GM12878 (cell line): Measurements from ENCODE around the gene PCF11. TPM values are rescaled to one million over a fixed set of nuclear protein-coding genes. Genes with fewer than 3 reads are reported as not detected.

Experiments used
- ATAC-seq: fragments of 200-7000 bp; cut with Tn5 transposase; 3 replicates; pipeline ENCODE4 v1.9.1; 2020; ENCODE audit warnings: mild to moderate bottlenecking, moderate library complexity
- BruUV-seq: library from RNA; stranded (reverse); fragments of 400-500 nt; replicated peaks from 2 replicates; lab custom pipeline; 2021; lab: Mats Ljungman, UMichigan
- CTCF ChIA-PET: fragments of 300-600 bp; sonication (Branson Sonifier 250); formaldehyde crosslinking; extraction: SDS; loops from one replicate; lab custom pipeline; 2021; ENCODE audit warnings: inconsistent platforms; lab: Yijun Ruan, JAX
- POLR2A ChIA-PET: fragments of 350-600 bp; formaldehyde crosslinking; extraction: SDS; loops from one replicate; lab custom pipeline; 2021; ENCODE audit warnings: inconsistent platforms; lab: Charles Lee
- RAD21 ChIA-PET: fragments of 300-600 bp; sonication (Branson Sonifier 250); formaldehyde crosslinking; loops from one replicate; lab custom pipeline; 2023; ENCODE audit warnings: antibody characterized with exemption; ENCODE audit not compliant: unreplicated experiment; lab: Charles Lee
- SMC1A ChIA-PET: fragments of 300-600 bp; sonication (Branson Sonifier 250); formaldehyde crosslinking; loops from one replicate; lab custom pipeline; 2023; ENCODE audit not compliant: unreplicated experiment, uncharacterized antibody; lab: Charles Lee
- DNase-seq: peaks from one replicate; pipeline ENCODE4 v3.0.0-alpha.2; 2011; ENCODE audit warnings: low read depth, low spot score
- FAIRE-seq: peaks from 3 replicates; lab custom pipeline; 2011; peaks lifted over from hg19 to GRCh38; lab: Jason Lieb, UNC
- H2AFZ ChIP-seq: 2 replicates; pipeline ENCODE4 v1.6.0; 2011; ENCODE audit warnings: low read depth, low read length, control low read depth; ENCODE audit not compliant: control insufficient read depth
- H3K27ac ChIP-seq: 2 replicates; pipeline ENCODE4 v1.5.1; 2011; ENCODE audit warnings: control low read depth; ENCODE audit not compliant: control insufficient read depth, insufficient read depth
- H3K27me3 ChIP-seq, 2 experiments: replicated peaks in 1 of 2; 2 replicates each; pipeline versions ENCODE4 v1.6.0 to v1.6.1; 2011; ENCODE audit warnings: low read length in 1 of 2; ENCODE audit not compliant: control insufficient read depth in 2 of 2, insufficient read depth in 2 of 2
- H3K36me3 ChIP-seq, 2 experiments: 2 replicates each; pipeline ENCODE4 v1.5.1; 2011; ENCODE audit warnings: low read length in 1 of 2; ENCODE audit not compliant: control insufficient read depth in 2 of 2, insufficient read depth in 2 of 2
- H3K4me1 ChIP-seq: 2 replicates; pipeline ENCODE4 v1.6.1; 2011; ENCODE audit warnings: mild to moderate bottlenecking, low read length, moderate library complexity, mixed read lengths; ENCODE audit not compliant: control insufficient read depth, insufficient read depth
- H3K4me2 ChIP-seq: 2 replicates; pipeline ENCODE4 v1.6.0; 2011; ENCODE audit warnings: control low read depth; ENCODE audit not compliant: control insufficient read depth, insufficient read depth
- H3K4me3 ChIP-seq: fragments of 200-600 bp; sonication (generic); 2 replicates; pipeline ENCODE4 v1.5.1; 2016
- H3K79me2 ChIP-seq: 2 replicates; pipeline ENCODE4 v1.6.0; 2011; ENCODE audit warnings: low read length; ENCODE audit not compliant: control insufficient read depth, insufficient read depth
- H3K9ac ChIP-seq: 2 replicates; pipeline ENCODE4 v1.8.0; 2011; ENCODE audit warnings: low read length, control low read depth, mixed read lengths; ENCODE audit not compliant: control insufficient read depth, insufficient read depth
- H3K9me3 ChIP-seq: replicated peaks from 3 replicates; pipeline ENCODE4 v1.5.1; 2011; ENCODE audit warnings: mild to moderate bottlenecking, low read length; ENCODE audit not compliant: control insufficient read depth, insufficient read depth
- H4K20me1 ChIP-seq: 2 replicates; pipeline ENCODE4 v1.6.0; 2011; ENCODE audit not compliant: control insufficient read depth, insufficient read depth
- ASH2L ChIP-seq: fragments of 300-600, 200-600 bp; sonication (generic); IDR thresholded peaks from 2 replicates; pipeline ENCODE4 v1.6.1; 2017; ENCODE audit warnings: low read depth, mild to moderate bottlenecking, borderline replicate concordance
- BMI1 ChIP-seq: fragments of 450-650 bp; IDR thresholded peaks from 2 replicates; pipeline ENCODE4 v1.6.1; 2016; ENCODE audit warnings: mild to moderate bottlenecking, moderate library complexity, borderline replicate concordance
- CREM ChIP-seq: IDR thresholded peaks from 2 replicates; pipeline ENCODE4 v1.6.1; 2014; ENCODE audit warnings: antibody characterized with exemption, low read depth
- GATAD2B ChIP-seq: fragments of 450-650 bp; conservative IDR thresholded peaks from 2 replicates; pipeline ENCODE4 v1.6.1; 2017; ENCODE audit warnings: low read depth, mild to moderate bottlenecking, moderate library complexity
- IKZF2 ChIP-seq, 2 experiments: fragments of 450-650 bp; IDR thresholded peaks; 2 replicates each; pipeline ENCODE4 v1.6.1; 2017; ENCODE audit warnings: mild to moderate bottlenecking in 2 of 2, moderate library complexity in 2 of 2
- MEF2B ChIP-seq: fragments of 450-650 bp; IDR thresholded peaks from 2 replicates; pipeline ENCODE4 v1.6.1; 2018; ENCODE audit warnings: mild to moderate bottlenecking, moderate library complexity; ENCODE audit not compliant: partially characterized antibody, poor library complexity, severe bottlenecking
- NBN ChIP-seq: fragments of 450-650 bp; IDR thresholded peaks from 2 replicates; pipeline ENCODE4 v1.6.1; 2016
- NR2C2 ChIP-seq: IDR thresholded peaks from 2 replicates; pipeline ENCODE4 v1.6.1; 2011; ENCODE audit warnings: borderline replicate concordance, low read depth; ENCODE audit not compliant: control insufficient read depth, insufficient read length
- PML ChIP-seq: IDR thresholded peaks from 2 replicates; pipeline ENCODE4 v1.6.1; 2012; ENCODE audit warnings: low read length, inconsistent platforms
- RAD51 ChIP-seq: fragments of 450-650 bp; IDR thresholded peaks from 2 replicates; pipeline ENCODE4 v1.6.1; 2016; ENCODE audit warnings: moderate library complexity, mild to moderate bottlenecking, inconsistent platforms
- ZSCAN29 ChIP-seq: fragments of 450-650 bp; IDR thresholded peaks from 2 replicates; pipeline ENCODE4 v1.6.1; 2017; ENCODE audit warnings: mild to moderate bottlenecking, moderate library complexity
- WGBS: methylation state at CpG from one replicate; pipeline ENCODE4 v1.1.6; 2016; ENCODE audit warnings: low lambda C conversion rate; ENCODE audit not compliant: insufficient replicate concordance, insufficient coverage; ENCODE audit errors: missing lambda C conversion rate; 5-methylcytosine and 5-hydroxymethylcytosine counted together
- in situ Hi-C: fragments of 300-500 bp; cut with MboI; formaldehyde crosslinking; loops from 9 replicates; pipeline ENCODE4 v1.14.3; 2018; ENCODE audit warnings: mixed read lengths
- intact Hi-C: fragments of 100-400 bp; cut with micrococcal nuclease; formaldehyde crosslinking; loops from one replicate; pipeline ENCODE4 v1.14.2; 2022; ENCODE audit not compliant: unreplicated experiment
- polyA plus RNA-seq, 11 experiments: library from polyadenylated mRNA; depleted of rRNA in 4 of 11; unstranded in 6 of 11; stranded (reverse) in 5 of 11; fragments of >200 nt; fragmentation: Nextera tagmentation in 4 of 11; fragmentation: Illumina TruSeq in 1 of 11; extraction: Ambion mirVana in 4 of 11; extraction: Trizol in 1 of 11; gene quantifications; 1 replicate in 1 of 11; 2 replicates in 10 of 11; pipeline versions ENCODE4 v1.2.1 to v1.2.3, GENCODE V29; 2011 to 2016; ENCODE audit warnings: inconsistent platforms in 2 of 11, missing spikeins in 2 of 11, low read depth in 1 of 11
- total RNA-seq, 4 experiments: library from RNA; depleted of rRNA in 3 of 4; stranded (reverse); fragments of >200 nt in 3 of 4; fragmentation: Illumina TruSeq in 1 of 4; extraction: Trizol in 1 of 4; gene quantifications; 2 replicates each; pipeline versions ENCODE4 v1.2.1 to v1.2.3, GENCODE V29; 2013 to 2021
- TF ChIP-seq, protein P1 (sequence below): fragments of 450-650 bp; IDR thresholded peaks from 2 replicates; pipeline ENCODE4 v1.6.1; 2017; ENCODE audit warnings: mild to moderate bottlenecking

PCF11 gene
- total and polyA plus RNA-seq, 10 of the 15 experiments (the other 5 are each of a cell fraction or from before 2014, with no cell fraction given) = 9.2 to 90.4 (median 48.0) TPM

DNA sequence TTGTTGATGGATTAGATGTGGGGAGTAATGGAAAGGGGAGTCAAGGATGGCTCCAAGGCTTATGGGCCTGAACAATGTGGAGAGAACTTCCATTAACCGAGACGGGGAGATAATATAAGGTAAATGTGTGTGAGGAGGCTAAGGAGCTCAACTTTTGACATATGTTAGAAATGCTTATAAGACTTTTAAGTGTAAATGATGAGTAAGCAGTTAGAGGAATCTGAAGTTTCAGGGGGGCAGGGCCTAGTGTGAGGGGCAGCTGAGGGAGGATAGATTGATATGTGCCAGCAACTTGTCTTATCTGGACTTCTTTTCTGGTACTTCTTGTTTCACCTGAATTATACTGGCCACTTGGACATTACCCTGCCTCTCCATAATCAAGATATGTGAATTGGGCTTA is 66.5 kb downstream of the PCF11 start:
- BruUV-seq = no TSS peak
- H3K9me3 ChIP-seq = no peaks in the 10 kb centered on the region
- DNase-seq = no peak
- no peaks in the 10 kb centered on the region for H3K27me3 ChIP-seq
- no peak overlapping the region for H3K9ac ChIP-seq
- H4K20me1 ChIP-seq = no peaks in the 10 kb centered on the region
- 92% methylated on average over 2 of the region's 2 CpGs for WGBS
- FAIRE-seq = no peak
- in situ Hi-C loops (no loop called here), intact Hi-C loops (no loop called here)
- ChIA-PET POLR2A (no interaction called here), RAD21 (interaction anchor here (0.8 kb wide), 1 partner anchor 25 kb away, joined by 3 read pairs; no protein-coding TSS in a partner anchor), SMC1A (interaction anchor here (1.1 to 1.2 kb wide), 3 partner anchors 24 to 589 kb away, joined by 3 read pairs; no protein-coding TSS in a partner anchor), CTCF (interaction anchor here (0.6 to 2.6 kb wide), 2 partner anchors 26 to 592 kb away, joined by 3 to 13 read pairs; no protein-coding TSS in a partner anchor)
- H3K4me1 ChIP-seq = no peaks in the 10 kb centered on the region
- no peak for TF ChIP-seq ASH2L
- no peak for TF ChIP-seq CREM
- no peak for TF ChIP-seq GATAD2B
- no peak for TF ChIP-seq RAD51
- no peak for TF ChIP-seq NBN
- TF ChIP-seq NR2C2 = no peak
- TF ChIP-seq BMI1 = no peak
- no peak for TF ChIP-seq PML
- TF ChIP-seq ZSCAN29 = no peak
- TF ChIP-seq, protein P1, sequence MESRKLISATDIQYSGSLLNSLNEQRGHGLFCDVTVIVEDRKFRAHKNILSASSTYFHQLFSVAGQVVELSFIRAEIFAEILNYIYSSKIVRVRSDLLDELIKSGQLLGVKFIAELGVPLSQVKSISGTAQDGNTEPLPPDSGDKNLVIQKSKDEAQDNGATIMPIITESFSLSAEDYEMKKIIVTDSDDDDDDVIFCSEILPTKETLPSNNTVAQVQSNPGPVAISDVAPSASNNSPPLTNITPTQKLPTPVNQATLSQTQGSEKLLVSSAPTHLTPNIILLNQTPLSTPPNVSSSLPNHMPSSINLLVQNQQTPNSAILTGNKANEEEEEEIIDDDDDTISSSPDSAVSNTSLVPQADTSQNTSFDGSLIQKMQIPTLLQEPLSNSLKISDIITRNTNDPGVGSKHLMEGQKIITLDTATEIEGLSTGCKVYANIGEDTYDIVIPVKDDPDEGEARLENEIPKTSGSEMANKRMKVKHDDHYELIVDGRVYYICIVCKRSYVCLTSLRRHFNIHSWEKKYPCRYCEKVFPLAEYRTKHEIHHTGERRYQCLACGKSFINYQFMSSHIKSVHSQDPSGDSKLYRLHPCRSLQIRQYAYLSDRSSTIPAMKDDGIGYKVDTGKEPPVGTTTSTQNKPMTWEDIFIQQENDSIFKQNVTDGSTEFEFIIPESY = no peak
- TF ChIP-seq MEF2B = no peak
- no peak for TF ChIP-seq IKZF2 (IDR thresholded peaks at IDR 0.05)
- H2AFZ ChIP-seq = no peak overlapping the region
- H3K79me2 ChIP-seq = no peaks in the 10 kb centered on the region
- H3K4me3 ChIP-seq = no peak overlapping the region
- H3K4me2 ChIP-seq = no peak overlapping the region
- no peak overlapping the region for H3K27ac ChIP-seq
- no peaks in the 10 kb centered on the region for H3K36me3 ChIP-seq
- no peak for ATAC-seq
